NCI-H1105 treated with DMSO at 0.1 percent for 48 hours (cell line): ENCODE results near the gene TAB3.

Experiments used
- DNase-seq: peaks from one replicate; lab custom pipeline; 2025; lab: John Stamatoyannopoulos, UW

The TAB3 gene

GRCh38 chrX:30889147-30890140 is at the start of gene TAB3:
Gene TAB3, minus strand, starts transcription at chrX:30889254. Its CDS starts 29,666 bp downstream, at chrX:30859588.
- peak; percentile 94 for DNase-seq

GRCh38 chrX:30938295-30938694 is 49.2 kb upstream of the TAB3 start:
- DNase-seq: no peak

GRCh38 chrX:30935985-30936384 is 46.9 kb upstream of the TAB3 start:
- no peak for DNase-seq

- no peak for DNase-seq
Measured at GRCh38 chrX:30931920-30932319, 42.9 kb upstream of the TAB3 start.

GRCh38 chrX:30930679-30931078 is 41.6 kb upstream of the TAB3 start:
- no peak for DNase-seq

- DNase-seq: no peak
Measured at GRCh38 chrX:30930143-30930542, 41.1 kb upstream of the TAB3 start.

GRCh38 chrX:30920271-30920670 is 31.2 kb upstream of the TAB3 start:
- no peak for DNase-seq

GRCh38 chrX:30918480-30918879 is 29.4 kb upstream of the TAB3 start:
- no peak for DNase-seq

- DNase-seq: no peak
Measured at GRCh38 chrX:30913492-30913891, 24.4 kb upstream of the TAB3 start.

GRCh38 chrX:30910124-30910860 is 21.2 kb upstream of the TAB3 start:
- DNase-seq: no peak

- DNase-seq: no peak
Measured at GRCh38 chrX:30906726-30907125, 17.7 kb upstream of the TAB3 start.

- no peak for DNase-seq
Measured at GRCh38 chrX:30905321-30905720, 16.3 kb upstream of the TAB3 start.

GRCh38 chrX:30904632-30905031 is 15.6 kb upstream of the TAB3 start:
- DNase-seq: no peak

- DNase-seq: no peak
Measured at GRCh38 chrX:30904186-30904585, 15.1 kb upstream of the TAB3 start.

GRCh38 chrX:30900227-30900626 is 11.2 kb upstream of the TAB3 start:
- no peak for DNase-seq

- DNase-seq: no peak
Measured at GRCh38 chrX:30898886-30899285, 9.8 kb upstream of the TAB3 start.

GRCh38 chrX:30895370-30895769 is 6.3 kb upstream of the TAB3 start:
- no peak for DNase-seq

GRCh38 chrX:30893206-30893605 is 4.2 kb upstream of the TAB3 start:
- no peak for DNase-seq

- DNase-seq: no peak
Measured at GRCh38 chrX:30892591-30892990, 3.5 kb upstream of the TAB3 start.

GRCh38 chrX:30888526-30889146 is 418 bp downstream of the TAB3 start:
- no peak for DNase-seq

GRCh38 chrX:30887721-30888120 is 1.3 kb downstream of the TAB3 start:
- no peak for DNase-seq

- no peak for DNase-seq
Measured at GRCh38 chrX:30887288-30887687, 1.8 kb downstream of the TAB3 start.

GRCh38 chrX:30885136-30885535 is 3.9 kb downstream of the TAB3 start:
- no peak for DNase-seq
